DND-41 (cell line): ENCODE measurements around the gene TARS2.

Source experiments
- EZH2 ChIP-seq: IDR thresholded peaks from 3 replicates; pipeline ENCODE4 v1.6.1; 2012; ENCODE audit warnings: borderline replicate concordance, low read depth, mild to moderate bottlenecking, moderate library complexity, low read length, inconsistent platforms; ENCODE audit not compliant: severe bottlenecking
- TF ChIP-seq, protein P1 (sequence below): IDR thresholded peaks from 2 replicates; pipeline ENCODE4 v1.5.1; 2012; ENCODE audit warnings: borderline replicate concordance, low read length, moderate library complexity, mild to moderate bottlenecking; ENCODE audit not compliant: poor library complexity, severe bottlenecking; ENCODE audit errors: extremely low read depth

DNA sequence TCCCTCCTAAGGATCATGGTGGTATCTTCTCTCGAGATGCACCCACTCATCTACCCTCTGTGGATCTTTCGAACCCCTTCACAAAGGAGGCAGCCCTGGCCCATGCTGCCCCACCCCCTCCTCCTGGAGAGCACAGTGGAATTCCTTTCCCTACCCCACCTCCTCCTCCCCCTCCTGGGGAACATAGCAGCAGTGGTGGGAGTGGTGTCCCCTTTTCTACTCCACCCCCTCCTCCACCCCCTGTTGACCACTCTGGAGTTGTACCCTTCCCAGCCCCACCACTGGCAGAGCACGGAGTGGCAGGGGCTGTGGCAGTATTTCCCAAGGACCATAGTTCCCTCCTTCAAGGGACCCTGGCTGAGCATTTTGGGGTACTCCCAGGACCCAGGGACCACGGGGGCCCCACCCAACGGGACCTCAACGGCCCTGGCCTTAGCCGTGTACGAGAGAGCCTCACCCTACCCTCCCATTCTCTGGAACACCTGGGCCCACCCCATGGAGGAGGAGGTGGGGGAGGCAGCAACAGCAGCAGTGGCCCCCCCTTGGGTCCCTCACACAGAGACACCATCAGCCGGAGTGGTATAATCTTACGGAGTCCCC is 14.5 kb upstream of the TARS2 start:
- TF ChIP-seq, protein P1, sequence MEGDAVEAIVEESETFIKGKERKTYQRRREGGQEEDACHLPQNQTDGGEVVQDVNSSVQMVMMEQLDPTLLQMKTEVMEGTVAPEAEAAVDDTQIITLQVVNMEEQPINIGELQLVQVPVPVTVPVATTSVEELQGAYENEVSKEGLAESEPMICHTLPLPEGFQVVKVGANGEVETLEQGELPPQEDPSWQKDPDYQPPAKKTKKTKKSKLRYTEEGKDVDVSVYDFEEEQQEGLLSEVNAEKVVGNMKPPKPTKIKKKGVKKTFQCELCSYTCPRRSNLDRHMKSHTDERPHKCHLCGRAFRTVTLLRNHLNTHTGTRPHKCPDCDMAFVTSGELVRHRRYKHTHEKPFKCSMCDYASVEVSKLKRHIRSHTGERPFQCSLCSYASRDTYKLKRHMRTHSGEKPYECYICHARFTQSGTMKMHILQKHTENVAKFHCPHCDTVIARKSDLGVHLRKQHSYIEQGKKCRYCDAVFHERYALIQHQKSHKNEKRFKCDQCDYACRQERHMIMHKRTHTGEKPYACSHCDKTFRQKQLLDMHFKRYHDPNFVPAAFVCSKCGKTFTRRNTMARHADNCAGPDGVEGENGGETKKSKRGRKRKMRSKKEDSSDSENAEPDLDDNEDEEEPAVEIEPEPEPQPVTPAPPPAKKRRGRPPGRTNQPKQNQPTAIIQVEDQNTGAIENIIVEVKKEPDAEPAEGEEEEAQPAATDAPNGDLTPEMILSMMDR: no peak
- TF ChIP-seq EZH2: no peak
